CD8-positive, alpha-beta memory T cell (primary cell): Measurements from ENCODE around the gene PRR36. TPM values are rescaled to one million over a fixed set of nuclear protein-coding genes. Genes with fewer than 3 reads are reported as not detected.

Source experiments
- CTCF ChIA-PET: fragments of 350-600 bp; sonication (Branson Sonifier 250); formaldehyde crosslinking; loops from one replicate; lab custom pipeline; 2021; ENCODE audit warnings: antibody characterized with exemption; lab: Charles Lee
- POLR2A ChIA-PET: fragments of 350-600 bp; sonication (Branson Sonifier 250); formaldehyde crosslinking; loops from one replicate; lab custom pipeline; 2021; ENCODE audit warnings: antibody characterized with exemption; lab: Charles Lee
- DNase-seq, 5 donors: peaks; one replicate each; pipeline versions ENCODE4 v3.0.0 to v3.0.0-alpha.2; 2020 to 2022; ENCODE audit warnings: mixed read lengths in 1 of 5
- H3K27ac ChIP-seq: one replicate; pipeline ENCODE4 v1.7.0; 2013; ENCODE audit warnings: low read depth, mild to moderate bottlenecking, low read length, moderate library complexity
- H3K27me3 ChIP-seq: 2 replicates; pipeline ENCODE4 v1.7.0; 2013; ENCODE audit warnings: low read length, mild to moderate bottlenecking; ENCODE audit not compliant: insufficient read depth, poor library complexity, severe bottlenecking
- H3K36me3 ChIP-seq: 2 replicates; pipeline ENCODE4 v1.7.0; 2013; ENCODE audit warnings: mild to moderate bottlenecking, low read length, moderate library complexity; ENCODE audit not compliant: insufficient read depth
- H3K4me1 ChIP-seq: 2 replicates; pipeline ENCODE4 v1.7.0; 2013; ENCODE audit warnings: mild to moderate bottlenecking, low read length, moderate library complexity; ENCODE audit not compliant: insufficient read depth
- H3K4me3 ChIP-seq: 2 replicates; pipeline ENCODE4 v1.7.0; 2013; ENCODE audit warnings: mild to moderate bottlenecking, low read length
- H3K9me3 ChIP-seq: 2 replicates; pipeline ENCODE4 v1.7.0; 2013; ENCODE audit warnings: mild to moderate bottlenecking, low read length
- H3K27ac Mint-ChIP-seq, 8 donors: one replicate each; pipeline ENCODE4 v1.8.0; 2020 to 2021; ENCODE audit warnings: mixed read lengths in 8 of 8, mild to moderate bottlenecking in 6 of 8, inconsistent platforms in 3 of 8, moderate library complexity in 3 of 8
- H3K27me3 Mint-ChIP-seq, 2 donors: one replicate each; pipeline ENCODE4 v1.8.0; 2020 to 2021; ENCODE audit warnings: mixed read lengths in 2 of 2, mild to moderate bottlenecking in 1 of 2, moderate library complexity in 1 of 2
- H3K36me3 Mint-ChIP-seq, 3 donors: one replicate each; pipeline ENCODE4 v1.8.0; 2020 to 2021; ENCODE audit warnings: mixed read lengths in 3 of 3, inconsistent platforms in 1 of 3, mild to moderate bottlenecking in 1 of 3
- H3K4me1 Mint-ChIP-seq, 3 donors: one replicate each; pipeline ENCODE4 v1.8.0; 2020 to 2021; ENCODE audit warnings: mixed read lengths in 3 of 3, inconsistent platforms in 1 of 3, mild to moderate bottlenecking in 1 of 3
- H3K4me3 Mint-ChIP-seq, 7 donors: one replicate each; pipeline ENCODE4 v1.8.0; 2020 to 2021; ENCODE audit warnings: mixed read lengths in 7 of 7, mild to moderate bottlenecking in 6 of 7, moderate library complexity in 4 of 7, inconsistent platforms in 2 of 7
- H3K9me3 Mint-ChIP-seq, 5 donors: one replicate each; pipeline ENCODE4 v1.8.0; 2020 to 2022; ENCODE audit warnings: mixed read lengths in 5 of 5, mild to moderate bottlenecking in 3 of 5, moderate library complexity in 2 of 5, inconsistent platforms in 1 of 5
- polyA plus RNA-seq: library from polyadenylated mRNA; unstranded; fragments of 300-500 nt; fragmentation: Illumina TruSeq; gene quantifications from one replicate; pipeline ENCODE4 v1.2.3, GENCODE V29; 2021
- total RNA-seq, 2 experiments: library from RNA; stranded (reverse); gene quantifications; one replicate each; pipeline ENCODE4 v1.2.3, GENCODE V29; 2021

The PRR36 gene
- total and polyA plus RNA-seq, 3 experiments from 2014 or later: not detected

DNA sequence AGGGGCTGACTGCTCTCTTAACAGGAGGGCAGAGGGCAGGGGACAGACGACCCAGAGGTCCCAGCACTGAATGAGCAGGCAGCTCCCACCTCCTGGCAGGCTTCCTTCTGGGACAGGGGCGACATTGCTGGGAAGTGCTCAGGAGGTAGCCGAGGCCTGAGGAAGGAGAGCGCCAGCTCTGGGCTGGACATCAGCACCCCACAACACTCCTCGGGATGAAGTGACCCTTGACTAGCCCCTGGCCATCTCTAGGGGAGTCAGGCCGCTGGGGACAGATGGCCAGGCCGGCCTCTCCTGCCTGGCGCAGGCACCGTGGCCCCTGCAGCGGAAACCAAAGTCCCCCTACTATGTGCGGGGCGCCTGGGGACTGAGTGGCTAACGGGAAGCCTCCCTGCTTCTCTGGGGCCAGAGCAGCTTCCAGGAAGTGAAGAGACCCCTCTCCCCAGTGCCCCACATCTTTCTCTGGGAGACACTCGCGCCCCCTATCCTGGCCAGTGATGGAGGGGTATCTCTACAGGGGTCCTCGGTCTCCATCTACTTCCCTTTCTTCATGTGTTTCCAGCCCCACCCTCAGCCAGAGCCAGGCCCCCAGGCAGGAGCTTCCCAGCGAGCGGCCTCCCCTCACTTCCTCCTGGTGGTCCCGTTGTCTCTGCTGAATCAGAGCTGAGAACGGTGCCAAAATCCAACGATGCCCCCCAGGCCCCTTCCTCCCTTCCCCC, 10.1 kb downstream of the PRR36 start:
- Mint-ChIP-seq H3K4me3 (peak overlapping the region in 2 of 7 donors; percentile 5 to 72), H3K36me3 (no peaks in the 10 kb centered on the region), H3K27ac (no peak overlapping the region), H3K27me3 (peaks cover 11 to 33% of the 10 kb centered on the region in 2 donors), H3K4me1 (peaks cover 19 to 41% (median 22%) of the 10 kb centered on the region in 3 donors), H3K9me3 (no peaks in the 10 kb centered on the region)
- ChIA-PET POLR2A (no interaction called here), CTCF (interaction anchor here (1.1 to 1.4 kb wide), 2 partner anchors 10 to 38 kb away, joined by 3 read pairs; no protein-coding TSS in a partner anchor)
- DNase-seq: no peak
- H3K27me3 ChIP-seq: peaks cover 12% of the 10 kb centered on the region
- no peaks in the 10 kb centered on the region for H3K9me3 ChIP-seq
- H3K36me3 ChIP-seq: no peaks in the 10 kb centered on the region
- H3K4me1 ChIP-seq: peaks cover 31% of the 10 kb centered on the region
- no peak overlapping the region for H3K4me3 ChIP-seq
- no peak overlapping the region for H3K27ac ChIP-seq

DNA sequence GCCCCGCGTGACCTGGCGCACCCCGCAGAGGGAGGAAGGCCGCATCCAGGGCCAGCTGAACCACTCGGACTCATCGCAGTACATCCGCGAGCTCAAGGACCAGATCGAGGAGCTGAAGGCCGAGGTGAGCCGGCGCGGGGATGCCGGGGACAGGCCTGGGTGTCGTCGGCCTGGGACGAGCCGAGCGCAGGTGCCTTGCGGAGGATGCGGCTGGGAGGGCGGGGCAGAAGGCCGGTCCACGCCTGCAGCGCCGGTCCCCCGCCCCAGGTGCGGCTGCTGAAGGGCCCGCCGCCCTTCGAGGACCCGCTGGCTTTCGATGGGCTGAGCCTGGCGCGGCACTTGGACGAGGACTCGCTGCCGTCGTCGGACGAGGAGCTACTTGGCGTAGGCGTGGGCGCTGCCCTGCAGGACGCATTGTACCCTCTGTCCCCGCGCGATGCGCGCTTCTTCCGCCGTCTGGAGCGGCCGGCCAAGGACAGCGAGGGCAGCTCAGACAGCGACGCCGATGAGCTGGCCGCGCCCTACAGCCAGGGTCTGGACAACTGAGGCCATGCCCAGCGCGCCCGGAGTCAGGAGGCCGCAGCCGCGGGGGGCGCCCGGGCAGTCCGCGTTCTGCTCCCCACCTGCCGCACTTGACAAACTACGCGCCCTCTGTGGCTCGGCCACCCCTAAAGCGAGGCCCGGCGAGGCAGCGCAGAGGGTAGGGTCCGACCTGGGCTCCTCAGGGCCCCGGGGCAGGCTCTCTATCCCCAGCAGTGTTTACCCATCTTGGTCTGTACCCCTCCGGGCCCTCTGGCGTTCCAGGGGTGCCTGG, 10.8 kb downstream of the PRR36 start:
- Mint-ChIP-seq H3K9me3 (no peaks in the 10 kb centered on the region), H3K36me3 (no peaks in the 10 kb centered on the region), H3K27ac (no peak overlapping the region), H3K27me3 (peaks cover 13 to 35% of the 10 kb centered on the region in 2 donors), H3K4me1 (peaks cover 14 to 35% (median 17%) of the 10 kb centered on the region in 3 donors), H3K4me3 (peak overlapping the region in 3 of 7 donors; percentile 5 to 74 (median 12))
- ChIA-PET POLR2A (interaction anchor here (0.8 kb wide), 1 partner anchor 53 kb away, joined by 3 read pairs; no protein-coding TSS in a partner anchor), CTCF (interaction anchor here (1.4 kb wide), 2 partner anchors 10 to 11 kb away, joined by 3 read pairs; no protein-coding TSS in a partner anchor)
- H3K4me1 ChIP-seq: peaks cover 25% of the 10 kb centered on the region
- DNase-seq: no peak
- H3K36me3 ChIP-seq: no peaks in the 10 kb centered on the region
- peaks cover 12% of the 10 kb centered on the region for H3K27me3 ChIP-seq
- H3K4me3 ChIP-seq: no peak overlapping the region
- no peak overlapping the region for H3K27ac ChIP-seq
- H3K9me3 ChIP-seq: no peaks in the 10 kb centered on the region

DNA sequence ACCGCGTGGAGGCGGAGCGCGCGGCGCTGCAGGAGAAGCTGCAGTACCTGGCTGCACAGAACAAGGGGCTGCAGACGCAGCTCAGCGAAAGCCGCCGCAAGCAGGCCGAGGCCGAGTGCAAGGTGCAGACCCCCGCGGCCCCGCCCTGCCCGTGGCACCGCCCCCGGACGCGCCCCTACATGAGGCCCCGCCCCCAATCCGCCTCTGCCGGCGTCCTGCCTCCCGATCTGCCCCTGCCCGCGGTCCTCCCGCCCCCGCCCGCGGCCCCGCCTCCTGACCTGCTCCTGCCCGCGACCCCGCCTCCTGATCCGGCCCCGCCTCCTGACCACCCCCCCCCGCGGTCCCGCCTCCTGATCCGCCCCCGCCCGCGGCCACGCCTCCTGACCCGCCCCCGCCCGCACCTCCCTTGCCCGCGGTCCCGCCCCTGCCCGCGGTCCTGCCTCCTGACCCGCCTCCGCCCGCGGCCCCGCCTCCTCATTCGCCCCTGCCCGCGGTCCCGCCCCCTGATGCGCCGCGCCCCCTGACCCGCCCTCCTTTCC, 11.7 kb downstream of the PRR36 start:
- Mint-ChIP-seq H3K36me3 (no peaks in the 10 kb centered on the region), H3K27ac (no peak overlapping the region), H3K4me3 (peak overlapping the region in 4 of 7 donors; percentile 23 to 57 (median 50)), H3K9me3 (no peaks in the 10 kb centered on the region), H3K4me1 (peaks cover 10 to 31% (median 15%) of the 10 kb centered on the region in 3 donors), H3K27me3 (peaks cover 13 to 35% of the 10 kb centered on the region in 2 donors)
- peak; percentile 57 to 71 (median 68) for DNase-seq
- Histone ChIP-seq H3K36me3 (no peaks in the 10 kb centered on the region), H3K9me3 (no peaks in the 10 kb centered on the region), H3K4me3 (peak overlapping the region; percentile 43), H3K4me1 (peaks cover 23% of the 10 kb centered on the region), H3K27me3 (peaks cover 12% of the 10 kb centered on the region), H3K27ac (no peak overlapping the region)
- ChIA-PET CTCF (interaction anchor here (1.4 kb wide), 2 partner anchors 10 to 12 kb away, joined by 3 to 5 read pairs; no protein-coding TSS in a partner anchor), POLR2A (interaction anchor here (0.8 to 1.3 kb wide), 3 partner anchors 54 to 143 kb away, joined by 3 to 4 read pairs (median 3); partner anchors contain the start of genes ELAVL1 and SNAPC2)

DNA sequence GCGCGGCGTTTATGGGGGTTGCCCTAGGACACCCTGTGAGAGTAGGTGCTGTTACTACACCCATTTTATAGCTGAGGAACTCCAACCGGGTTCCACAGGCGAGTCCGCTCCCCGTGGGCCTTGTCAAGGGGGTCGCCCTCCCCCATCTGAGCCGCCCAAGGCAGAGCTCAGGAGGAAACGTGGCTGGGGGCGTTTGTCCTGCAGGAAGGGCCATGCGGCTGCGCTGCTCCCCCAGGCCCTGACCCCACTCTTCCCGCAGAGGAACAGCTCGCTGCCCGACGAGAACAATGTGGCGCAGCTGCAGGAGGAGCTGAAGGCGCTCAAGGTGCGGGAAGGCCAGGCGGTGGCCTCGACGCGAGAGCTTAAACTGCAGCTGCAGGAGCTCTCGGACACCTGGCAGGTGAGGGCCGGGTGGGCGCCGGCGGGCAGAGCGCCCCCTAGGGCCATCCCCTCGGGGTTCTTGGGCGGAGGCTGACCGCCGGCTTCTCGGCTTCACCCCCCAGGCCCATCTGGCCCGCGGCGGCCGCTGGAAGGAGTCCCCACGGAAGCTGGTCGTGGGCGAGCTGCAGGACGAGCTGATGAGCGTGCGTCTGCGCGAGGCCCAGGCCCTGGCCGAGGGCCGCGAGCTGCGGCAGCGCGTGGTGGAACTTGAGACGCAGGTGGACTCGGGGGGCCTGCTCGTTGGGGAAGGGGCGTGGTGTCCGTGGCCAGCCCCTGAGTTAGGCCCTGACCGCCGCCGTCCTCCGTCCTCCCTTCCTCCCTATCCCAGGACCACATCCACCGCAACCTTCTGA, 12.4 kb downstream of the PRR36 start:
- Histone ChIP-seq H3K4me3 (peak overlapping the region; percentile 43), H3K27ac (no peak overlapping the region), H3K9me3 (no peaks in the 10 kb centered on the region), H3K4me1 (peaks cover 23% of the 10 kb centered on the region), H3K36me3 (no peaks in the 10 kb centered on the region), H3K27me3 (peaks cover 12% of the 10 kb centered on the region)
- ChIA-PET CTCF (interaction anchor here (1.1 to 1.4 kb wide), 3 partner anchors 9 to 13 kb away, joined by 3 to 5 read pairs (median 3); no protein-coding TSS in a partner anchor), POLR2A (interaction anchor here (1.2 to 1.3 kb wide), 2 partner anchors 58 to 144 kb away, joined by 3 to 4 read pairs; partner anchors contain the start of genes ELAVL1 and SNAPC2)
- peak overlapping the region in 5 of 7 donors; percentile 22 to 57 (median 47) for H3K4me3 Mint-ChIP-seq
- H3K36me3 Mint-ChIP-seq: no peaks in the 10 kb centered on the region
- no peak for DNase-seq
- H3K27me3 Mint-ChIP-seq: peaks cover 13 to 39% of the 10 kb centered on the region in 2 donors
- peak overlapping the region in 1 of 8 donors; percentile 43 for H3K27ac Mint-ChIP-seq
- H3K4me1 Mint-ChIP-seq: peaks cover 10 to 31% (median 15%) of the 10 kb centered on the region in 3 donors
- no peaks in the 10 kb centered on the region for H3K9me3 Mint-ChIP-seq

DNA sequence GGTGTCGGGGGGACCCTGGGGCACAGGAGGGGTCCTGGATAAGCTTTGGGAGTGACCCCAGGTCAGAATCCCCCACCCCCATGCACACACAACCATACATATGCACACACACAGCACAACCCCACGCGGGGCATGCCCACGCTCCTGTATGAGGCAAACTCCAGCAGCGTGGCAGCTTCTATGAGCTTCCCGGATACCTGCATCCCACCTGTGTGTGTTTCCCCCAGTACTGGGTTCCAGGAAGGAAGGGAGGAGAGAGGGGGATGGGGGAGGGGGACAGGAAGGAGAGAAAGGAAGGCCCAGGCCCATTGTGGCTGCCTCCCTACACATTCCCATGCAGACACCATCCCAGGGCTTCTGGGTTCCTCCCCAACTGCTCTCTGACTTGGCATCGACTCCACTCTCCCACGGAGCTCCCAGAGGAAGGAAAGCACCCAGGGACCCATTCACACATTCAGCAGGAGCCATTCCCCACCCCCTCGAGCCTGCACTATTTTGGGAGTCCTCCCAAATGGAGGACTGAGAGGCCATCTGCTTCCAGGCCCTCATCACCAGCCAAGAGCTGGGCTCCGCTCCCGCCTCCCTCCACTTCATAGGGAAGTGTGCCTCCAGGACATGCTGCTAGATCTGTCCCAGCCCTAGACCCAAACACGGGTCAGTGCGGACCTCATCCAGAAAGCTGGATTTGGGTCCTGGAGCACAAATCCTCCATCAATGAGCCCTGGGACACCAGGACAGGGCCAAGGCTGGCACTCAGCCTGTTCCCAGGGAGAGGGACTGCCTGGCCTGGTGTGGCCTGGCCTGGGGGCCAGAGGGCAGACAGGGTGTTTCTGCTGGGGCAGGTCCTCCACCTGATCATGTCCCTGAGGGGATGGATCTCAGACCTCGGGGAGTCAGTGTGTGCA, 13.2 kb downstream of the PRR36 start:
- Mint-ChIP-seq H3K4me3 (peak overlapping the region in 3 of 7 donors; percentile 2 to 22 (median 5)), H3K27ac (peak overlapping the region in 2 of 8 donors; percentile 33 to 43), H3K9me3 (no peaks in the 10 kb centered on the region), H3K36me3 (no peaks in the 10 kb centered on the region), H3K27me3 (peaks cover 16 to 40% of the 10 kb centered on the region in 2 donors), H3K4me1 (peaks cover 10 to 31% (median 15%) of the 10 kb centered on the region in 3 donors)
- POLR2A ChIA-PET: interaction anchor here (0.6 to 1.3 kb wide), 3 partner anchors 59 to 159 kb away, joined by 3 to 4 read pairs (median 3); partner anchors contain the start of genes ELAVL1, FCER2 and SNAPC2
- Histone ChIP-seq H3K27ac (no peak overlapping the region), H3K9me3 (no peaks in the 10 kb centered on the region), H3K36me3 (no peaks in the 10 kb centered on the region), H3K4me3 (no peak overlapping the region), H3K27me3 (peaks cover 12% of the 10 kb centered on the region), H3K4me1 (peaks cover 23% of the 10 kb centered on the region)
- CTCF ChIA-PET: interaction anchor here (0.8 to 1.1 kb wide), 2 partner anchors 8 to 10 kb away, joined by 3 read pairs; no protein-coding TSS in a partner anchor
- no peak for DNase-seq

DNA sequence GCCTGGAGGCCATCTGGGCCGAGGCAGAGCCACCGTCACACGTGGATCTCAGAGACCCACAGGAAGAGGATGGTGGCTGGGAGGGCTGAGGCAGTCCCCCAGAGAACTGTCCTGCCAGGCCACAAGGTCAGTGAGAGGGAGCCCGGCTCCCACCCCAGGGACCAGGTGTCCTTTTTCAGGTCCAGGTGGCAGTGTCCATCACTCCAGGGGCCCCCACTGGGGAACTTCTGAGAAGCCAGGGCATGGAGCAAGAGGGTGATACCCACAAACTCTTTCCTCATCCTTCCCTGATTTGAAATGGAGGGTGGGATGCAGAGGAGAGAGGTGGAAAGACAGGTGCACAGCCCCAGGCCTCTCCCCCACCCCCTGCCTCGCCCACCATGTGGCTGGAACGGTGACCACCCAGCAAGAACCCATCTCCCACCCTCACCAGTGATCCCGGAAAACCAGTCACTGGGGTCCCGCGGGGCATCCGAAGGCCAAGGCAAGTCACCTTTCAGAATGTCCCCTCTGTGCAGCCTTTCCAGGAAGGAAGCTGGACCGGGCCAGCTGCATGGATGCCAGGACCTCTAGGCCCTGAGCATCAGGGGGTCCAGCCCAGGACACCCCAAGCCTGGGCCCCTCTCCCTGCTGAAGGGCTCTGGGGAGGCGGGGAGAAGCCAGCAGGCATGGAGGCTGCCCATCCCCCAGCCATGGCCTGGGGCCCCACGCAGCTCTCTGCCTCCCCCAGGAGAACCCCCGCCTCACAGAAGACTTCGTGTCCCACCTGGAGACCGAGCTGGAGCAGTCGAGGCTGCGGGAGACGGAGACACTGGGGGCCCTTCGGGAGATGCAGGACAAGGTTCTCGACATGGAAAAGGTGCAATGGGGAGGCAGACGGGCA, 14.1 kb downstream of the PRR36 start:
- CTCF ChIA-PET: interaction anchor here (0.8 kb wide), 1 partner anchor 9 kb away, joined by 3 read pairs; no protein-coding TSS in a partner anchor
- H3K36me3 ChIP-seq: no peaks in the 10 kb centered on the region
- no peak overlapping the region for H3K27ac ChIP-seq
- H3K9me3 ChIP-seq: no peaks in the 10 kb centered on the region
- peaks cover 17% of the 10 kb centered on the region for H3K4me1 ChIP-seq
- Mint-ChIP-seq H3K36me3 (no peaks in the 10 kb centered on the region), H3K9me3 (no peaks in the 10 kb centered on the region), H3K27ac (no peak overlapping the region), H3K27me3 (peaks cover 16 to 41% of the 10 kb centered on the region in 2 donors), H3K4me3 (peak overlapping the region in 1 of 7 donors; percentile 46), H3K4me1 (peaks cover 4 to 25% (median 9%) of the 10 kb centered on the region in 3 donors)
- POLR2A ChIA-PET: interaction anchor here (0.6 to 1.4 kb wide), 2 partner anchors 9 to 158 kb away, joined by 3 to 6 read pairs; partner anchors contain the start of gene FCER2
- H3K4me3 ChIP-seq: no peak overlapping the region
- H3K27me3 ChIP-seq: peaks cover 12% of the 10 kb centered on the region
- no peak for DNase-seq
